GM12865 (cell line): Measurements from ENCODE around the gene CTRB1.
"Not testable (repeated sequence)": the region's sequence is repeated elsewhere in the genome, so short reads cannot be mapped to it uniquely, and the experiment has no call there.

Experiments
- DNase-seq: peaks from one replicate; pipeline ENCODE4 v3.0.0; 2010; ENCODE audit warnings: low read depth
- H3K4me3 ChIP-seq: 2 replicates; pipeline ENCODE4 v1.5.1; 2011; ENCODE audit warnings: mild to moderate bottlenecking, low read depth, low read length, control low read depth
- CTCF ChIP-seq: IDR thresholded peaks from 2 replicates; pipeline ENCODE4 v1.5.1; 2011; ENCODE audit warnings: low read length, control low read depth, low read depth, inconsistent platforms; ENCODE audit not compliant: insufficient read depth; ENCODE audit errors: missing control alignments

The CTRB1 gene

GRCh38 chr16:75204410-75204758 lies 14.4 kb upstream of the CTRB1 start:
- no peak overlapping the region for H3K4me3 ChIP-seq
- TF ChIP-seq CTCF: no peak
- no peak for DNase-seq

- DNase-seq, H3K4me3 ChIP-seq: not testable (repeated sequence)
These were observed 13.9 kb upstream of the CTRB1 start for GRCh38 chr16:75204905-75205304.

DNA sequence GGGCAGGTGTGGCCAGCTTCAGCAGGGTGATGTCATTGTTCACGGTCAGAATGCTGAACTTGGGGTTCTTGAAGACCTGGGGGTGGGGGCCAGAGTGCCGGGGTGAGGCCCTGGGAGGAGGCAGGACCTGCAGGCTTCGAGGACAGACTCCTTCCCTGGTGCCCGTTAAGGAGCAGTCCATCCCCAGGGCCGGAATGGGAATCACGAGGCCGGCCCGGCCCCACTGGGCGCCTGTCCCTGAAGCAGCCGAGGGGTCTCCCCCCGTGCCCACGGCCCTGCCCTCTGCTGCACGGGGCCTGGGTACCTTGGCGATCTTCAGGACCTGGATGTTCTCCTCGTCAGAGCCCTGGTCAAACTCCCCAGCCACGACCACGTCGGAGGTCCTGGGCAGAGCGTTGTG lies 13.3 kb upstream of the CTRB1 start:
- H3K4me3 ChIP-seq, DNase-seq: not testable (repeated sequence)

DNA sequence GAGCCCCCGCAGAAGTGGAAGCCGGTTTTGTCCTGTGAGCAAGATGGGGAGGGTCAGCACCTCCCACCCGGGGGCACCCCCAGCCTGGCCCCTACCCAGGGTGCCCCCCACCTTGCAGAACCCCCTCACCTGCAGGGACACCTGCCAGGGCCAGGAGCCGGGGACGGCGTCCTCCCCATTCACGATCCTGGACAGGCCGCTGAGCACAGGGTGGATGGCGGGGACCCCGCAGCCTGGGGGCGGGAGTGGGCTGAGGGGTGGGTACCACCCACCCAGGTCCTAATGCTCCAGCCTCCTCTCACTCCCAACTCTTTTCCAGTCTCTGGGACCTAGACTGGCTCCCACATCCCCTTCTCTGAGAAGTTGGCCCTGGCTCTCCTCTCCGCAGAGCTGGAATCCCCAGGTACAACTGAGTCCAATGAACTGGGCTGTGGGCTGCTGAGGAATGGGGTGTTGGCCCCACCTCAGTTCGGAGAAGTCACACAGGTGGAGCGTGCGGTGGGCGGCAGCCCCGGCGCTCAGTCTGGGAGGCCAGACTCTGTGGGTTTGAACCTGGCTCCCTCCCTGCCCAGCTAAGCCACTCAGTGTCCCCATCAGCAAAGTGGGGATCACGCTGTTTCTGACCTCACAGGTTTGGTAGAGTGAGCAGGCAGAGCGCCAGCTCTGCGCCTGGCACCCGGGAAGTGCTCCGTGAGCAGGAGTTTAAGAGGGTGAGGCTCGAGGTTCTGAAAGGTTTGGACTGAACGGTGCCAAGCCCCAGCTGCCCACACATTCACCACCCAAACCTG lies 12.6 kb upstream of the CTRB1 start:
- not testable (repeated sequence) for H3K4me3 ChIP-seq, DNase-seq

- no peak for TF ChIP-seq CTCF
- DNase-seq: peak; percentile 39
- no peak within 1 kb of the TSS for H3K4me3 ChIP-seq
These were observed 11.9 kb upstream of the CTRB1 start, which contains the start of gene CTRB2 for GRCh38 chr16:75206749-75207451. CTRB2 (minus strand) TSS chr16:75207161; CDS start chr16:75207141, 20 bp downstream.

DNA sequence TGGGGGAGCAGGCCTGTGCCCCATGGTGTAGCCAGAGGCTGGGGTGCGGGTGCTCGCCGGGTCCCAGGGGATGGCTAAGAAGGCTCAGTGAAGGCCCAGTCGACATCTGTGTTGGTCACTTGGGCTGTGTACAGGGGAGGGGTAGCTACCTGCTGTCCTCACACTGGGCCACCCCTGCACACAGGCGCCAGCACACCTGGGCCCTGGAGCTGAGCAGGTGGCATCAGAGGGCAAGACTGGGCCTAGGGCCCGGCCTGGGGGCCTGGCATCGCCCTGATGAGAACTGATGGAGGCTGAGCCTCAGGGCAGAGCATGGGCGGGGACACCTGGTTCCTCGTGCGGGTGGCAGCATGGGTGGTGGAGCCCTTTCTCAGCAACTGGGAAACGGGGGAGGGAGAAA lies 11.0 kb upstream of the CTRB1 start:
- DNase-seq: no peak
- H3K4me3 ChIP-seq: no peak overlapping the region
- no peak for TF ChIP-seq CTCF

DNA sequence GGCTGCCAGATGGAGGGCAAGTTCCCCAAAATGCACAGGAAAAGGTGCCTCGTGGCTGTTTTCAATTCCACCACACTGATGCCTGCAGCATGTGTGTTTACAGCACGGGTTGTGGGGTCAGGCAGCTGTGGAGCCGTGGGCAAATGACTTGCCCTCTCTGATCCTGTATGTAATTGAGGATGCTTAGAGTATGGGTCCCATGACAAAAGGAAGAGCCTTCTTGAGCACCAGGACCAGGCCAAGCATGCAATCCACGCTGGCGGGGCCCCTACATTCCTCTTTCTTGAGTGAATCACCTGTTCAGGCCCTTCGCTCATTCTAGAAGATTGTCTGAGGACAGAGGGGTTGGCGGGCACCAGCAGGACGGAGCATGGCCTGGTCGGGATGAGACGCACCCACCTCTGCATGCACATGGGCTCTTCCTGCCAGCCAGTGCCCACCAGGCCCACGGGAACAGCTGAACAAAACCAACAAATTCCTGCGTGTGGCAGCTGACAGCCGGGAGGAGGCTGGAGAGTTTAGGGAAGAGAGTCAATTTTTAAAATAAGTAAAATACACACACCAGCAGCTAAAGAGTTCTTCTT lies 10.5 kb upstream of the CTRB1 start:
- no peak for TF ChIP-seq CTCF
- H3K4me3 ChIP-seq: no peak overlapping the region
- no peak for DNase-seq

DNA sequence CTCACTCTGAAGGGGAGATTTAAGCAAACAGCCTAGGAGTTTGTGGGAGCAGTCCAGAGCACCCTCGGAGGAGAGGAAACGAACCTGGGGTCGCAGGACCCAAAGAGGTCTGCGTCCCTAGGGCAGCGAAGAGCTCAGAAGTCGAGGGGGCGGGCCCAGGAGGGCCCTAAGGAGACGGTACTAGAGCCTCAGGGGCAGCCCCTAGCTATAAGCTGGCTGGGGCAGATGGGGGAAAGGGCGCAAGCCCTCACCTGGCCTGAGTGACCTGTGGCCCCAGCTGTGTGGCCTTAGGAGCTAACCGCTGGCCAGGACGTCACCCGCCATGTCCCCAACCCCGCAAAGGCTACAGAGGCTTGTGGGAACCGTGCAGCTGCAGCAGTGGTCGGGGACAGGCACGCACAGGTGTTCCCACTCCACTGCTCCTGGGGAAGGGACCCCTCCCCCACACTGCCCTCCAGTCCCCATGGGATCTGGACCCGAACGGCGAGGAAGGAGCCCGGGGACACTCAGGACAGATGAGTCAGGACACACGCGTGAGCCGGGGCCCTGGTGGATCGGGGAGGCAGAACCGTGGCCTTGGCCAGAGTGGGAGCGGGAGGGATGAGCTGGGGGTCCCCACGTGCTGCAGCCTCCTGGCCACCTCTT lies 9.8 kb upstream of the CTRB1 start:
- no peak overlapping the region for H3K4me3 ChIP-seq
- no peak for TF ChIP-seq CTCF
- no peak for DNase-seq

GRCh38 chr16:75209514-75209913 lies 9.3 kb upstream of the CTRB1 start:
- not testable (repeated sequence) for H3K4me3 ChIP-seq, DNase-seq
